Measurements from ENCODE around the gene NLGN1. TPM values are rescaled to one million over a fixed set of nuclear protein-coding genes. Genes with fewer than 3 reads are reported as not detected.

The NLGN1 gene
- total and polyA plus RNA-seq, 8 donors = 3.1 to 11.9 (median 8.0) TPM

- intact Hi-C loops (cut with DNase I) = no loop called here
- ATAC-seq = peak; percentile 60
- H3K36me3 ChIP-seq = no peaks in the 10 kb centered on the region
- no peak for TF ChIP-seq CTCF (IDR thresholded peaks at IDR 0.05)
- H3K27ac ChIP-seq = no peak overlapping the region
- no peaks in the 10 kb centered on the region for H3K4me1 ChIP-seq
- no peak overlapping the region for H3K4me3 ChIP-seq
- no peak for DNase-seq
- H3K27me3 ChIP-seq = no peaks in the 10 kb centered on the region
- H3K9me3 ChIP-seq = no peaks in the 10 kb centered on the region
Measured at GRCh38 chr3:174120997-174121396, 723.5 kb downstream of the NLGN1 start.

- Histone ChIP-seq H3K36me3 (no peaks in the 10 kb centered on the region), H3K9me3 (no peaks in the 10 kb centered on the region), H3K27ac (no peak overlapping the region), H3K4me3 (no peak overlapping the region), H3K27me3 (no peaks in the 10 kb centered on the region), H3K4me1 (no peaks in the 10 kb centered on the region)
- intact Hi-C loops (cut with DNase I) = no loop called here
- no peak for DNase-seq
- no peak for ATAC-seq
- TF ChIP-seq CTCF (IDR thresholded peaks at IDR 0.05) = no peak
Measured at GRCh38 chr3:174122411-174122810, 724.9 kb downstream of the NLGN1 start.

GRCh38 chr3:174125267-174125824 is 727.8 kb downstream of the NLGN1 start:
- H3K4me1 ChIP-seq = no peaks in the 10 kb centered on the region
- no peak overlapping the region for H3K4me3 ChIP-seq
- ATAC-seq (peak; percentile 68), DNase-seq (no peak)
- peak in 1 of 2 donors; percentile 34 for TF ChIP-seq CTCF (IDR thresholded peaks at IDR 0.05)
- no peak overlapping the region for H3K27ac ChIP-seq
- H3K27me3 ChIP-seq = no peaks in the 10 kb centered on the region
- no peaks in the 10 kb centered on the region for H3K9me3 ChIP-seq
- no peaks in the 10 kb centered on the region for H3K36me3 ChIP-seq
- intact Hi-C loops (cut with DNase I) = no loop called here

- peak in 1 of 4 donors; percentile 24 for DNase-seq
- H3K27me3 ChIP-seq = no peaks in the 10 kb centered on the region
- intact Hi-C loops (cut with DNase I) = no loop called here
- TF ChIP-seq CTCF (IDR thresholded peaks at IDR 0.05) = no peak
- ATAC-seq = peak; percentile 65
- H3K4me3 ChIP-seq = no peak overlapping the region
- no peaks in the 10 kb centered on the region for H3K4me1 ChIP-seq
- no peaks in the 10 kb centered on the region for H3K36me3 ChIP-seq
- H3K27ac ChIP-seq = no peak overlapping the region
- H3K9me3 ChIP-seq = no peaks in the 10 kb centered on the region
Measured at GRCh38 chr3:174126990-174127758, 729.6 kb downstream of the NLGN1 start.

- intact Hi-C loops (cut with DNase I) = no loop called here
- H3K4me1 ChIP-seq = no peaks in the 10 kb centered on the region
- DNase-seq (no peak), ATAC-seq (no peak)
- no peak overlapping the region for H3K27ac ChIP-seq
- no peak overlapping the region for H3K4me3 ChIP-seq
- TF ChIP-seq CTCF (IDR thresholded peaks at IDR 0.05) = no peak
- H3K27me3 ChIP-seq = no peaks in the 10 kb centered on the region
- H3K36me3 ChIP-seq = no peaks in the 10 kb centered on the region
- H3K9me3 ChIP-seq = no peaks in the 10 kb centered on the region
Measured at GRCh38 chr3:174132006-174132405, 734.5 kb downstream of the NLGN1 start.
